ENCODE data around the gene STEAP2.
"Not testable (repeated sequence)": the region's sequence is repeated elsewhere in the genome, so short reads cannot be mapped to it uniquely, and the experiment has no call there.

The STEAP2 gene

GRCh38 chr7:90232430-90232829 is 20.9 kb downstream of the STEAP2 start:
- no peak for DNase-seq (ENCODE audit: insufficient read length, low spot score)
- FAIRE-seq = no peak

- FAIRE-seq (no peak), DNase-seq (ENCODE audit: insufficient read length, low spot score) (no peak)
Measured at GRCh38 chr7:90233569-90233968, 22.0 kb downstream of the STEAP2 start.

- FAIRE-seq (no peak), DNase-seq (ENCODE audit: insufficient read length, low spot score) (no peak)
Measured at GRCh38 chr7:90236721-90237289, 25.3 kb downstream of the STEAP2 start.

GRCh38 chr7:90238022-90238421 is 26.5 kb downstream of the STEAP2 start:
- DNase-seq (ENCODE audit: insufficient read length, low spot score) (no peak), FAIRE-seq (peak; percentile 68)

GRCh38 chr7:90238583-90238982 is 27.0 kb downstream of the STEAP2 start:
- no peak for DNase-seq (ENCODE audit: insufficient read length, low spot score)
- FAIRE-seq = peak; percentile 66

GRCh38 chr7:90239050-90239449 is 27.5 kb downstream of the STEAP2 start:
- DNase-seq (ENCODE audit: insufficient read length, low spot score) = no peak
- FAIRE-seq = peak; percentile 64

GRCh38 chr7:90239625-90240228 is 28.2 kb downstream of the STEAP2 start:
- DNase-seq (ENCODE audit: insufficient read length, low spot score) (no peak), FAIRE-seq (peak; percentile 81)

- FAIRE-seq (peak; percentile 87), DNase-seq (ENCODE audit: insufficient read length, low spot score) (no peak)
Measured at GRCh38 chr7:90242369-90243168, 31.0 kb downstream of the STEAP2 start.

- DNase-seq (ENCODE audit: insufficient read length, low spot score) = no peak
- FAIRE-seq = peak; percentile 75
Measured at GRCh38 chr7:90243556-90243955, 32.0 kb downstream of the STEAP2 start.

- no peak for FAIRE-seq
- no peak for DNase-seq (ENCODE audit: insufficient read length, low spot score)
Measured at GRCh38 chr7:90244565-90244908, 33.0 kb downstream of the STEAP2 start.

GRCh38 chr7:90244909-90245851 is 33.6 kb downstream of the STEAP2 start, which contains the start of gene CFAP69:
Gene CFAP69, plus strand, starts transcription at chr7:90245174. Its CDS starts 251 bp downstream, at chr7:90245425.
- FAIRE-seq = peak; percentile 94
- peak; percentile 48 for DNase-seq (ENCODE audit: insufficient read length, low spot score)

GRCh38 chr7:90246171-90246570 is 34.6 kb downstream of the STEAP2 start:
- FAIRE-seq = no peak
- no peak for DNase-seq (ENCODE audit: insufficient read length, low spot score)

- FAIRE-seq (no peak), DNase-seq (ENCODE audit: insufficient read length, low spot score) (no peak)
Measured at GRCh38 chr7:90248706-90249105, 37.2 kb downstream of the STEAP2 start.

GRCh38 chr7:90250601-90251303 is 39.2 kb downstream of the STEAP2 start:
- DNase-seq (ENCODE audit: insufficient read length, low spot score) (no peak), FAIRE-seq (no peak)

GRCh38 chr7:90251304-90251635 is 39.7 kb downstream of the STEAP2 start:
- FAIRE-seq (no peak), DNase-seq (ENCODE audit: insufficient read length, low spot score) (no peak)

- not testable (repeated sequence) for FAIRE-seq; DNase-seq (ENCODE audit: insufficient read length, low spot score)
Measured at GRCh38 chr7:90256011-90256410, 44.5 kb downstream of the STEAP2 start.

- FAIRE-seq (no peak), DNase-seq (ENCODE audit: insufficient read length, low spot score) (no peak)
Measured at GRCh38 chr7:90256778-90257177, 45.2 kb downstream of the STEAP2 start.

GRCh38 chr7:90261441-90261840 is 49.9 kb downstream of the STEAP2 start:
- no peak for FAIRE-seq
- DNase-seq (ENCODE audit: insufficient read length, low spot score) = no peak

- FAIRE-seq = no peak
- DNase-seq (ENCODE audit: insufficient read length, low spot score) = peak; percentile 17
Measured at GRCh38 chr7:90262438-90262837, 50.9 kb downstream of the STEAP2 start.

- no peak for FAIRE-seq
- DNase-seq (ENCODE audit: insufficient read length, low spot score) = no peak
Measured at GRCh38 chr7:90266808-90267207, 55.3 kb downstream of the STEAP2 start.
